ENCODE measurements around the gene ADAMTS13.
"Not testable (repeated sequence)": the region's sequence is repeated elsewhere in the genome, so short reads cannot be mapped to it uniquely, and the experiment has no call there.

Gene ADAMTS13

DNA sequence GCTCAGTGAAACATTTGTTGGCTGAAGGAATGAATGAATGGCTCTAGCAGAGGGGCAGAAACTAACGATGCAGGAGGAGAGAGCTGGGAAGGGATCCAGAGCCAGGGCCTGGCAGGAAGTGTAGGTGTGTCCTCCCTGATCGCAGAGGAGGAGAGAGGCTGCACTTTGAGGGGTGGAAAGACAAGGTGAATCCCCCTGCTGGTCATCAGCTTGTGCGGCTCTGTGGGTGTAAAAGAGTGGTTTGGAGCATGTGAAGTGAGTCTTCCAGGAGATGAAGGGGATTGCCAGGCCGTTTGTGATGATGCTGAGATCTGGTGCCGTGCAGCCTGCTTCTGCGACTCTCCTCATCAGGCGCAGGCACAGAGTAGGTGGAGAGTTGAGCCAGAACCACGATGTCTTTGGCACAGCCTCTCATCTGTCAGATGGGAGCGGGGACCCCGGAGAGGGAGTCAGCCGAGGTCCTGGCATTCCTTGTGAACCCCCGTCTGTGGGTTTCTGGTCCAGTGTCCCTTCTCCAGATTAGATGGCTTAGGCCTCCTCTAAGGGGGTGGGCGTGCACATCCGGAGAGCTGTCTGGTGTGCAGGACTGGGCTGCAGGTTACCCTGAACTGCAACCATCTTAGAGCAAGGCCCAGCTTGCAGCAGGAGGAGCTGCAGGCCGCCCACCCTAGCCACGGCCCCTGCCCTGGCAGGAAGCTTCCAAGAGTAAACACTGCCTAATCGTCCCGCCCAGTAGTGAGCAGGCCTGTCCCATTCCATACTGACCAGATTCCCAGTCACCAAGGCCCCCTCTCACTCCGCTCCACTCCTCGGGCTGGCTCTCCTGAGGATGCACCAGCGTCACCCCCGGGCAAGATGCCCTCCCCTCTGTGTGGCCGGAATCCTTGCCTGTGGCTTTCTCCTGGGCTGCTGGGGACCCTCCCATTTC, at the start of gene ADAMTS13:
Gene ADAMTS13 (plus strand): TSS at position 753 of the 928 bp plus-strand sequence. CDS start 77 bp downstream, at position 830.
- in situ Hi-C loops (cut with HindIII; ENCODE audit: low sequenced_read_pairs): no loop called here
- H3K4me3 ChIP-seq (ENCODE audit: low read depth, low read length): no peak within 1 kb of the TSS
- DNase-seq (ENCODE audit: low read depth, low spot score): no peak
- TF ChIP-seq, protein P1, sequence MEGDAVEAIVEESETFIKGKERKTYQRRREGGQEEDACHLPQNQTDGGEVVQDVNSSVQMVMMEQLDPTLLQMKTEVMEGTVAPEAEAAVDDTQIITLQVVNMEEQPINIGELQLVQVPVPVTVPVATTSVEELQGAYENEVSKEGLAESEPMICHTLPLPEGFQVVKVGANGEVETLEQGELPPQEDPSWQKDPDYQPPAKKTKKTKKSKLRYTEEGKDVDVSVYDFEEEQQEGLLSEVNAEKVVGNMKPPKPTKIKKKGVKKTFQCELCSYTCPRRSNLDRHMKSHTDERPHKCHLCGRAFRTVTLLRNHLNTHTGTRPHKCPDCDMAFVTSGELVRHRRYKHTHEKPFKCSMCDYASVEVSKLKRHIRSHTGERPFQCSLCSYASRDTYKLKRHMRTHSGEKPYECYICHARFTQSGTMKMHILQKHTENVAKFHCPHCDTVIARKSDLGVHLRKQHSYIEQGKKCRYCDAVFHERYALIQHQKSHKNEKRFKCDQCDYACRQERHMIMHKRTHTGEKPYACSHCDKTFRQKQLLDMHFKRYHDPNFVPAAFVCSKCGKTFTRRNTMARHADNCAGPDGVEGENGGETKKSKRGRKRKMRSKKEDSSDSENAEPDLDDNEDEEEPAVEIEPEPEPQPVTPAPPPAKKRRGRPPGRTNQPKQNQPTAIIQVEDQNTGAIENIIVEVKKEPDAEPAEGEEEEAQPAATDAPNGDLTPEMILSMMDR (IDR thresholded peaks at IDR 0.05; ENCODE audit: low read depth, low read length): peak; percentile 28

DNA sequence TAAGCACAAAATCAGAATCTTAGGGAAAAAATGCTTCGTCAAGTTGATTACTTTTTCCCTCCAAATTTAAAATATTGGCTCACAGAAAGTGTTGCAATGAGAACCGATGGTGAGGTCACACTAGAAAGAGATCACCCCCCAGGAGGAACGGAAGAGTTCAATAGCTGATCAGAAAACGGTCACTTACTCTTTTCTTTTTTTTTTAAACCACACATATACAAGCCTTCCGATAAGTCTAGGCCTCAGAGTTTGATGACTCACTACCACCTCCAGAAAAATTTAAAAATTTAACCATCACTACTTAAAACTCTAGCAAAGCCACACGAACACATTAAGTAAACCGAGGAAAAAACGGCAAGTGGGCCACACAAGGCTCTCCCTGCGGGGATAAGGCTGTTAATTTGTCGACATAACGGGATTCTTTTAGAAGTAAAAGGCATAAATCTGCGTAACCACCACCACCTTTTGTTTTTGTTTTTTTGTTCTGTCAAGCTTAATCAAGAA, 47.5 kb upstream of the ADAMTS13 start:
- TF ChIP-seq, protein P1 (IDR thresholded peaks at IDR 0.05; ENCODE audit: low read depth, low read length): no peak
- peak overlapping the region; percentile 96 for H3K4me3 ChIP-seq (ENCODE audit: low read depth, low read length)
- DNase-seq (ENCODE audit: low read depth, low spot score): peak; percentile 67
- in situ Hi-C loops (cut with HindIII; ENCODE audit: low sequenced_read_pairs): no loop called here

DNA sequence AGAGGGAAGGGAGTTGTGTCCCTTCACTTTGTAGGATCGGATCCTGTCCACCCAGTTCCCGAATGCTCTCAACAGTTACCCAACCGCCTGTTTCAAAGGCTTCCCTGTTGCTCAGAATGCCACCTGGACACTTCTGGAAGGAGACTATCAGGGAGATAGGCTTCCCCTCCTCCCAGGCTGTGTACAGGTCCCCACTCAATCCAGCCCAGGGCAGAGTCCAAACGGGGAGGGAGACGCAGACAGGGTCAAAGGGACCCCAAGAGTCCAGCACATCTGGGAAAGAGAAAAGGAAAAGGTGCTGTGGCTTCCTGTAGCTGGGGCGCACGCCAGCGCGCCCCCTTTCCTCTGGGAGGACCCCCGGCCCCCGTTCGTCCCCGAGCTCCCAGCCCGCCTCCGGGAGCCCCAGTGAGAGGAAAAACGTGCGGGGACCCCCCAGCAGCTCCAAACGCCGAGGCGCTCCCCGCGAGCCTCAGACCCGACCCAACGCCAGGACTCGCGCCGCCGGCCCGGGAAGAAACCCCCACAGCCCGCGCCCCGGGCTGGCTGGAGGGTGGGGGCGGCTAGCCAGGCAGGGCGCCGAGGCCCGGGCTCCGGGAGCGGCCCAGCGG, 46.9 kb upstream of the ADAMTS13 start:
- H3K4me3 ChIP-seq (ENCODE audit: low read depth, low read length): peak overlapping the region; percentile 96
- in situ Hi-C loops (cut with HindIII; ENCODE audit: low sequenced_read_pairs): no loop called here
- TF ChIP-seq, protein P1 (IDR thresholded peaks at IDR 0.05; ENCODE audit: low read depth, low read length): peak; percentile 32
- peak; percentile 54 for DNase-seq (ENCODE audit: low read depth, low spot score)

DNA sequence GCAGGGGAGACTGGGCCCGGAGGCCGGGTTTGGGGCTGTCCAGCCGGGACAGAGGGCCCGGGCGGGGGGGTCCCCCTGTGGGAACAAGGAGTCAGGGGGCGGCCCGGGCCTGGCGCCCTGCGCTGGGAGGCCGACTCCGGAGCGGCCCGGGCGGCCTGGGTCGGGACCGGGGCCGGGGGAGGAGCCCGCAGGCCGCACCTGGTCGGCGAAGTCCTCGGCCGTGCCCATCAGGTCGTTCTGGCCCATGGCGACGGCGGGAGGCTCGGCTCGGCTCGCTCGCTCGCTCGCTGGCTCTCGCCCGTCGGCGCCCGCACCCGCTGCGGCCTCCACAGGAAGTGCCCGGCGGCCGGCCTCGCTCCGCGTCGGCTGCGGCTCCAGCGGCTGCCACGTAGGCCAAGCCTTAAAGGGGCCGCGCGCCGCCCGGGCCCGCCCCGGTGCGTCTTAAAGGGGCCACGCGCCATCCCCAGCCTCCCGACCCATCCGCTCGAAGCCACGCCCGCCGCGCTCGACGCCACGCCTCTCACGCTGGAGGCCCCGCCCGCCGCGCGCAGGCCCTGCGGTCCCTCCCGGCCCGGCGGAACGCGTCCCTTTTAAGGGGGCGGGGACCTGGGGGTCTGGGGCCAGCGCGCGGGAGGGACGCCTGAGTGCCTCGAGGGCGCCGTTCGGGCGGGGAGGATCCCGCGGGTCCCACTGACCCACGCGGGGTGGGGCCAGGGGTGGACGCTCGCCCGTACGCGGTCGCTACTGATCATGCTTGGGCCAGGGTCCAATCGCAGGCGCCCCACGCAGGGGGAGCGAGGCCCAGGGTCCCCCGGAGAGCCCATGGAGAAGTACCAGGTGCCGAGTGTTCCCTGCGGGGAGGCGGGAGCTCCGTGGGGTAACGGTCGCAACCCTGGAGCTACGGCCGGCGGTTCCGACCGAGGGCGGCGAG, 46.2 kb upstream of the ADAMTS13 start, which contains the start of the genes STKLD1 and SURF4:
Gene STKLD1 (plus strand): TSS at position 643 of the 931 bp plus-strand sequence. CDS start 108 bp downstream, at position 751.
Gene SURF4 (minus strand): TSS at position 337 of the 931 bp plus-strand sequence. CDS start 91 bp downstream, at position 246.
- in situ Hi-C loops (cut with HindIII; ENCODE audit: low sequenced_read_pairs): no loop called here
- DNase-seq (ENCODE audit: low read depth, low spot score): peak; percentile 97
- TF ChIP-seq, protein P1 (IDR thresholded peaks at IDR 0.05; ENCODE audit: low read depth, low read length): no peak
- peak within 1 kb of the TSS; percentile 96 for H3K4me3 ChIP-seq (ENCODE audit: low read depth, low read length)

DNA sequence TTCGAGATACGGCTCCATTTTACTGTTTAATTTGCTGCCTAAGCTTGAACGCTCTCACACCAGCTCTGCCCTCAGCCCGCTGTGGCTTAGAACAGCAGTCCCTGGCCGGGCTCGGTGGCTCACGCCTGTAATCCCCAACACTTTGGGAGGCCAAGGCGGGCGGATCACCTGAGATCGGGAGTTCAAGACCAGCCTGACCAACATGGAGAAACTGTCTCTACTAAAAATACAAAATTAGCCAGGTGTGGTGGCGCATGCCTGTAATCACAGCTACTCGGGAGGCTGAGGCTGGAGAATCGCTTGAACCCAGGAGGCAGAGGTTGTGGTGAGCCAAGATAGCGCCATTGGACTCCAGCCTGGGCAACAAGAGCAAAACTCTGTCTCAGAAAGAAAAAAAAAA, 44.9 kb upstream of the ADAMTS13 start:
- in situ Hi-C loops (cut with HindIII; ENCODE audit: low sequenced_read_pairs); H3K4me3 ChIP-seq (ENCODE audit: low read depth, low read length); DNase-seq (ENCODE audit: low read depth, low spot score): not testable (repeated sequence)

DNA sequence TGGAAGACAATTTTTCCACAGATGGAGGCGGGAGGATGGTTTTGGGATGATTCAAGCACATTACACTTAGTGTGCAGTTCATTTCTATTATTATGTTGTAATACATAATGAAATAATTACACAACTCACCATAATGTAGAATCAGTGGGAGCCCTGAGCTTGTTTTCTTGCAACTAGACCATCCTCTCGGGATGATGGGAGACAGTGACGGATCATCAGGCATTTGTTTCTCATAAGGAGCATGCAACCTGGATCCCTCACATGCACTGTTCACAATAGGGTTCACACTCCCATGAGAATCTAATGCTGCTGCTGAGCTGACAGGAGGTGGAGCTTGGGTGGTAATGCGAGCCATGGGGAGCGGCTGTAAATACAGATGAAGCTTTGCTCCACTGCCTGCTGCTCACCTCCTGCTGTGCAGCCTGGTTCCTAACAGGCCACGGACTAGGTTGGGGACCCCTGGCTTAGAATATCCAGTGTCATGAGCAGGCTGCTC, 44.4 kb upstream of the ADAMTS13 start:
- in situ Hi-C loops (cut with HindIII; ENCODE audit: low sequenced_read_pairs): no loop called here
- DNase-seq (ENCODE audit: low read depth, low spot score): no peak
- no peak overlapping the region for H3K4me3 ChIP-seq (ENCODE audit: low read depth, low read length)
- TF ChIP-seq, protein P1 (IDR thresholded peaks at IDR 0.05; ENCODE audit: low read depth, low read length): no peak

Measured in astrocyte of the spinal cord (primary cell).